ENCODE data around the gene MFF.

DNA sequence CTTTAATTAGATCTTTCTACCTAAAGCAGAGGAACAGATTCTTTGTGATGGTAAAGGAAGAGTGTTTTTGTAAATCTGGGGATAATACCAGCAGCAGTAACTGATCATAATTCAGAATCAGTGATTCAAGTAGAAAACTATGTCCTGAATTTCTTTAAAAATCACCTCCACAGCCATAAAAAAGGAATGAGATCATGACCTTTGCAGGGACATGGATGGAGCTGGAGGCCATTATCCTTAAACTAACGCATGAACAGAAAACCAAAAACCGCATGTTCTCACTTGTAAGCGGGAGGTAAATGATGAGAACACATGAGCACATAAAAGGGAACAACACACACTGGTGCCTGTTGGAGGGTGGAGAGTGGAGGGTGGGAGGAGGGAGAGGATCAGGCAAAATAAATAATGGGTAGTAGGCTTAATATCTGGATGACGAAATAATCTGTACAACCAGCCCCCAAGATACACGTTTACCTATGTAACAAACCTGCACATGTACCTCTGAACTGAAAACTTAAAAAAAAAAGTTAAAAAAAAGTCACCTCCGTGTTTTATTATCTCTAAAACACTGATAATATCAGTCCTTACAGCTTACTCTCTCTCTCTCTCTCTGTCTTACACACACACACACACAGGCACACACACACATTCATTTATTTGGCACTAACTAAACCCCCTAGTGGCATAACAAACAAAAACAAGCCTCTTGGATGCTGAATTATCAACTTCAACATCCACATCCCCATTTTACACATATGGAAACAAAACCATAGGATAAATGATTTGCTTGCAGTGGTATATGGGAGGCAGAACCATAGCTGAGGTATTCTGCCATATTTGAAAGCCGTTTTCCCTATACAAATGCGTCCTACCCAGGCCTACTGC, 52.7 kb downstream of the MFF start:
- TF ChIP-seq CTCF (IDR thresholded peaks at IDR 0.05 in 2 of 3, conservative IDR thresholded peaks at IDR 0.05 in 1 of 3; ENCODE audit: control insufficient read depth in 2 of 3, extremely low read depth in 1 of 3, insufficient read depth in 1 of 3, low read depth in 3 of 3, low read length in 3 of 3): 0 out of 6 replicates have a peak, but pooled peaks of 1 of the 3 experiments have one; percentile 22
- TF ChIP-seq JUNB (IDR thresholded peaks at IDR 0.05): no peak
- TF ChIP-seq YY1 (IDR thresholded peaks at IDR 0.05; ENCODE audit: low read depth, low read length): no peak
- TF ChIP-seq ZNF274 (IDR thresholded peaks at IDR 0.05; ENCODE audit: insufficient read depth, insufficient read length): no peak
- TF ChIP-seq TBL1XR1 (IDR thresholded peaks at IDR 0.05; ENCODE audit: low read depth, low read length): no peak
- TF ChIP-seq, protein P1, sequence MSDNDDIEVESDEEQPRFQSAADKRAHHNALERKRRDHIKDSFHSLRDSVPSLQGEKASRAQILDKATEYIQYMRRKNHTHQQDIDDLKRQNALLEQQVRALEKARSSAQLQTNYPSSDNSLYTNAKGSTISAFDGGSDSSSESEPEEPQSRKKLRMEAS (IDR thresholded peaks at IDR 0.05; ENCODE audit: low read depth, low read length): no peak
- no peak for TF ChIP-seq E4F1 (IDR thresholded peaks at IDR 0.05; ENCODE audit: borderline replicate concordance, partially characterized antibody)
- TF ChIP-seq IKZF2 (IDR thresholded peaks at IDR 0.05): no peak
- TF ChIP-seq POLR2AphosphoS5 (IDR thresholded peaks at IDR 0.05; ENCODE audit: low read length): no peak
- TF ChIP-seq MYC (IDR thresholded peaks at IDR 0.05; ENCODE audit: insufficient read depth, insufficient read length, insufficient replicate concordance, low read length, severe bottlenecking): no peak
- no peak for TF ChIP-seq CHD2 (IDR thresholded peaks at IDR 0.05; ENCODE audit: borderline replicate concordance, low read depth, low read length)
- no peak for TF ChIP-seq SKIL (IDR thresholded peaks at IDR 0.05; ENCODE audit: low read depth, poor library complexity, severe bottlenecking)
- no peak for TF ChIP-seq POLR2A (IDR thresholded peaks at IDR 0.05; ENCODE audit: low read depth, low read length)
- no peak for TF ChIP-seq MYB (IDR thresholded peaks at IDR 0.05; ENCODE audit: borderline replicate concordance, low read depth, low read length)
